Inferior parietal cortex (tissue), 1 donor: Measurements from ENCODE around the gene EGFL6.
A peak's percentile ranks its signal among the peaks of the same experiment; 100 is the strongest.
"Not testable (repeated sequence)": the region's sequence is repeated elsewhere in the genome, so short reads cannot be mapped to it uniquely, and the experiment has no call there.

Experiments used
- DNase-seq: peaks from one replicate; pipeline ENCODE4 v3.0.0-alpha.2; 2016; ENCODE audit errors: extremely low spot score

Gene EGFL6

GRCh38 chrX:13597874-13598273 is 28.5 kb downstream of the EGFL6 start:
- DNase-seq: no peak

GRCh38 chrX:13598877-13599276 is 29.5 kb downstream of the EGFL6 start:
- no peak for DNase-seq

GRCh38 chrX:13599491-13599890 is 30.1 kb downstream of the EGFL6 start:
- DNase-seq: no peak

- DNase-seq: no peak
Observed at GRCh38 chrX:13605611-13606010, 36.2 kb downstream of the EGFL6 start.

GRCh38 chrX:13607331-13607995 is 38.1 kb downstream of the EGFL6 start:
- DNase-seq: no peak

GRCh38 chrX:13607996-13608365 is 38.6 kb downstream of the EGFL6 start:
- DNase-seq: no peak

- DNase-seq: no peak
Observed at GRCh38 chrX:13614154-13614553, 44.8 kb downstream of the EGFL6 start.

GRCh38 chrX:13620207-13620606 is 50.8 kb downstream of the EGFL6 start:
- no peak for DNase-seq

- no peak for DNase-seq
Observed at GRCh38 chrX:13622401-13622964, 53.1 kb downstream of the EGFL6 start.

- no peak for DNase-seq
Observed at GRCh38 chrX:13627306-13627705, 57.9 kb downstream of the EGFL6 start.

- DNase-seq: not testable (repeated sequence)
Observed at GRCh38 chrX:13637224-13637623, 67.8 kb downstream of the EGFL6 start.

- DNase-seq: no peak
Observed at GRCh38 chrX:13638021-13638420, 68.6 kb downstream of the EGFL6 start.

- no peak for DNase-seq
Observed at GRCh38 chrX:13638826-13639225, 69.4 kb downstream of the EGFL6 start.

GRCh38 chrX:13641684-13642083 is 72.3 kb downstream of the EGFL6 start:
- not testable (repeated sequence) for DNase-seq

- DNase-seq: no peak
Observed at GRCh38 chrX:13645464-13646153, 76.2 kb downstream of the EGFL6 start.

GRCh38 chrX:13646154-13646549 is 76.8 kb downstream of the EGFL6 start:
- DNase-seq: peak; percentile 66

GRCh38 chrX:13647709-13648212 is 78.4 kb downstream of the EGFL6 start:
- DNase-seq: peak; percentile 43

- DNase-seq: not testable (repeated sequence)
Observed at GRCh38 chrX:13648336-13648735, 78.9 kb downstream of the EGFL6 start.

- DNase-seq: no peak
Observed at GRCh38 chrX:13649838-13650237, 80.4 kb downstream of the EGFL6 start.

GRCh38 chrX:13650318-13650717 is 80.9 kb downstream of the EGFL6 start:
- DNase-seq: no peak

- DNase-seq: no peak
Observed at GRCh38 chrX:13651150-13651549, 81.7 kb downstream of the EGFL6 start.

- DNase-seq: no peak
Observed at GRCh38 chrX:13652287-13652793, 82.9 kb downstream of the EGFL6 start.
